Measurements from ENCODE around the gene RNF150. TPM values are rescaled to one million over a fixed set of nuclear protein-coding genes. Genes with fewer than 3 reads are reported as not detected.

Gene RNF150
- total RNA-seq, 1 experiment from 2014 or later = 0.14 TPM

- H3K36me3 ChIP-seq (ENCODE audit: control insufficient read depth, insufficient read depth, low read length) = no peaks in the 10 kb centered on the region
- ChIA-PET CTCF (no interaction called here), POLR2A (no interaction called here)
- no peaks in the 10 kb centered on the region for H3K9me3 Mint-ChIP-seq (ENCODE audit: unreplicated experiment)
- H3K4me1 Mint-ChIP-seq (ENCODE audit: low read depth, unreplicated experiment) = no peaks in the 10 kb centered on the region
- BruUV-seq (replicated peaks) = no TSS peak
- H3K4me1 ChIP-seq = no peaks in the 10 kb centered on the region
- intact Hi-C loops (cut with micrococcal nuclease; ENCODE audit: unreplicated experiment) = no loop called here
- no peak overlapping the region for H3K4me3 ChIP-seq (ENCODE audit: low read depth, low read length)
- H3K4me3 Mint-ChIP-seq (ENCODE audit: unreplicated experiment) = no peak overlapping the region
- no peak for TF ChIP-seq CTCF (IDR thresholded peaks at IDR 0.05; ENCODE audit: insufficient read depth in 1 of 2, low read depth in 1 of 2, low read length in 1 of 2, severe bottlenecking in 1 of 2, unreplicated experiment in 1 of 2)
- no peaks in the 10 kb centered on the region for H3K36me3 Mint-ChIP-seq (ENCODE audit: insufficient read depth, unreplicated experiment)
- H3K27ac Mint-ChIP-seq (ENCODE audit: unreplicated experiment) = no peak overlapping the region
- no peak for DNase-seq
- H3K27me3 ChIP-seq (replicated peaks; ENCODE audit: control insufficient read depth, insufficient read depth, low read length) = no peaks in the 10 kb centered on the region
- no peaks in the 10 kb centered on the region for H3K9me3 ChIP-seq
- H3K27me3 Mint-ChIP-seq (ENCODE audit: insufficient read depth, unreplicated experiment) = peaks cover 12% of the 10 kb centered on the region
These were observed 7.3 kb upstream of the RNF150 start for GRCh38 chr4:141140391-141141200.

GRCh38 chr4:141133999-141134995 lies 1.0 kb upstream of the RNF150 start:
- Histone ChIP-seq H3K27me3 (replicated peaks; ENCODE audit: control insufficient read depth, insufficient read depth, low read length) (no peaks in the 10 kb centered on the region; the same call in 1 of the 2 replicates), H3K4me3 (ENCODE audit: low read depth, low read length) (no peak overlapping the region), H3K36me3 (ENCODE audit: control insufficient read depth, insufficient read depth, low read length) (no peaks in the 10 kb centered on the region), H3K9me3 (no peaks in the 10 kb centered on the region), H3K4me1 (no peaks in the 10 kb centered on the region)
- no peak for DNase-seq
- peaks cover 15% of the 10 kb centered on the region for H3K27me3 Mint-ChIP-seq (ENCODE audit: insufficient read depth, unreplicated experiment)
- CTCF ChIA-PET = interaction anchor here (0.5 to 1.0 kb wide), 2 partner anchors 248 to 1435 kb away, joined by 3 to 4 read pairs; no protein-coding TSS in a partner anchor
- no TSS peak for BruUV-seq (replicated peaks)
- no peaks in the 10 kb centered on the region for H3K4me1 Mint-ChIP-seq (ENCODE audit: low read depth, unreplicated experiment)
- H3K4me3 Mint-ChIP-seq (ENCODE audit: unreplicated experiment) = peak overlapping the region; percentile 82
- POLR2A ChIA-PET = no interaction called here
- no peaks in the 10 kb centered on the region for H3K36me3 Mint-ChIP-seq (ENCODE audit: insufficient read depth, unreplicated experiment)
- intact Hi-C loops (cut with micrococcal nuclease; ENCODE audit: unreplicated experiment) = loop anchor here (1.0 to 5.0 kb wide), 3 partner anchors 137 to 273 kb away; no protein-coding TSS in a partner anchor
- H3K9me3 Mint-ChIP-seq (ENCODE audit: unreplicated experiment) = no peaks in the 10 kb centered on the region
- TF ChIP-seq CTCF (IDR thresholded peaks at IDR 0.05; ENCODE audit: insufficient read depth in 1 of 2, low read depth in 1 of 2, low read length in 1 of 2, severe bottlenecking in 1 of 2, unreplicated experiment in 1 of 2) = no peak
- no peak overlapping the region for H3K27ac Mint-ChIP-seq (ENCODE audit: unreplicated experiment)

- Histone ChIP-seq H3K36me3 (ENCODE audit: control insufficient read depth, insufficient read depth, low read length) (no peaks in the 10 kb centered on the region), H3K9me3 (no peaks in the 10 kb centered on the region), H3K4me1 (no peaks in the 10 kb centered on the region), H3K27me3 (replicated peaks; ENCODE audit: control insufficient read depth, insufficient read depth, low read length) (no peaks in the 10 kb centered on the region; the same call in 1 of the 2 replicates), H3K4me3 (ENCODE audit: low read depth, low read length) (peak overlapping the region; percentile 33)
- no peaks in the 10 kb centered on the region for H3K4me1 Mint-ChIP-seq (ENCODE audit: low read depth, unreplicated experiment)
- no peak overlapping the region for H3K27ac Mint-ChIP-seq (ENCODE audit: unreplicated experiment)
- H3K9me3 Mint-ChIP-seq (ENCODE audit: unreplicated experiment) = no peaks in the 10 kb centered on the region
- TF ChIP-seq CTCF (IDR thresholded peaks at IDR 0.05; ENCODE audit: insufficient read depth in 1 of 2, low read depth in 1 of 2, low read length in 1 of 2, severe bottlenecking in 1 of 2, unreplicated experiment in 1 of 2) = no peak
- peak overlapping the region; percentile 82 for H3K4me3 Mint-ChIP-seq (ENCODE audit: unreplicated experiment)
- H3K27me3 Mint-ChIP-seq (ENCODE audit: insufficient read depth, unreplicated experiment) = peaks cover 17% of the 10 kb centered on the region
- no peaks in the 10 kb centered on the region for H3K36me3 Mint-ChIP-seq (ENCODE audit: insufficient read depth, unreplicated experiment)
- DNase-seq = no peak
- ChIA-PET CTCF (interaction anchor here (0.6 to 1.1 kb wide), 4 partner anchors 190 to 266 kb away, joined by 3 to 5 read pairs (median 4); no protein-coding TSS in a partner anchor), POLR2A (no interaction called here)
- BruUV-seq (replicated peaks) = no TSS peak
- intact Hi-C loops (cut with micrococcal nuclease; ENCODE audit: unreplicated experiment) = loop anchor here (1.0 to 5.0 kb wide), 3 partner anchors 135 to 271 kb away; no protein-coding TSS in a partner anchor
These were observed 542 bp downstream of the RNF150 start for GRCh38 chr4:141132709-141133145.

Data from Caco-2 (cell line).